PC-3 (cell line): ENCODE measurements around the gene CD300C. TPM values are rescaled to one million over a fixed set of nuclear protein-coding genes. Genes with fewer than 3 reads are reported as not detected.

ENCODE experiments used
- ATAC-seq: fragments of 200-7000 bp; cut with Tn5 transposase; 2 replicates; pipeline ENCODE4 v1.9.1; 2020; ENCODE audit warnings: mild to moderate bottlenecking, moderate library complexity
- BruUV-seq: library from RNA; stranded (reverse); fragments of 400-500 nt; replicated peaks from 2 replicates; lab custom pipeline; 2021; lab: Mats Ljungman, UMichigan
- CTCF ChIA-PET: fragments of 300-600 bp; sonication (Branson Sonifier 250); formaldehyde crosslinking; loops from one replicate; lab custom pipeline; 2022; ENCODE audit warnings: antibody characterized with exemption; lab: Charles Lee
- POLR2A ChIA-PET: fragments of 300-600 bp; sonication (Branson Sonifier 250); formaldehyde crosslinking; loops from one replicate; lab custom pipeline; 2022; ENCODE audit warnings: antibody characterized with exemption; ENCODE audit not compliant: unreplicated experiment; lab: Charles Lee
- DNase-seq: peaks from one replicate; pipeline ENCODE4 v3.0.0-alpha.2; 2015
- H2AFZ ChIP-seq: fragments of 300-600 bp; sonication (generic); 2 replicates; pipeline ENCODE4 v1.6.0; 2016; ENCODE audit warnings: antibody characterized with exemption, low read length
- H3F3A ChIP-seq: fragments of 300-600 bp; sonication (generic); one replicate; pipeline ENCODE4 v1.6.0; 2017; ENCODE audit warnings: antibody characterized with exemption, low read length, control low read depth, mild to moderate bottlenecking; ENCODE audit not compliant: unreplicated experiment
- H3K27ac ChIP-seq: fragments of 300-600 bp; sonication (generic); 2 replicates; pipeline ENCODE4 v1.5.1; 2016; ENCODE audit warnings: mild to moderate bottlenecking, low read length
- H3K27me3 ChIP-seq: fragments of 300-600 bp; sonication (generic); 2 replicates; pipeline ENCODE4 v1.6.1; 2016; ENCODE audit warnings: low read length, mixed read lengths
- H3K36me3 ChIP-seq: fragments of 300-600 bp; sonication (generic); 2 replicates; pipeline ENCODE4 v1.6.1; 2016; ENCODE audit warnings: low read depth, mixed run types, low read length, mixed read lengths
- H3K4me1 ChIP-seq: fragments of 300-600 bp; sonication (generic); 2 replicates; pipeline ENCODE4 v1.5.1; 2016; ENCODE audit warnings: low read length; ENCODE audit not compliant: insufficient read depth
- H3K4me2 ChIP-seq: fragments of 300-600 bp; sonication (generic); 2 replicates; pipeline ENCODE4 v1.6.0; 2016; ENCODE audit warnings: low read length
- H3K4me3 ChIP-seq: fragments of 300-600 bp; sonication (generic); 2 replicates; pipeline ENCODE4 v1.5.1; 2016; ENCODE audit warnings: mild to moderate bottlenecking, low read length, mixed read lengths
- H3K79me2 ChIP-seq: fragments of 300-600 bp; sonication (generic); 2 replicates; pipeline ENCODE4 v1.6.1; 2017; ENCODE audit warnings: low read length, mixed read lengths
- H3K9ac ChIP-seq: fragments of 300-600 bp; sonication (generic); 2 replicates; pipeline ENCODE4 v1.6.0; 2016; ENCODE audit warnings: mild to moderate bottlenecking, low read length
- H3K9me2 ChIP-seq: fragments of 300-600 bp; sonication (generic); replicated peaks from 2 replicates; pipeline ENCODE4 v1.6.1; 2016; ENCODE audit warnings: mixed run types, low read length, mixed read lengths
- H3K9me3 ChIP-seq: fragments of 300-600 bp; sonication (generic); 2 replicates; pipeline ENCODE4 v1.6.1; 2016; ENCODE audit warnings: low read length, mixed read lengths
- H4K20me1 ChIP-seq: fragments of 300-600 bp; sonication (generic); 2 replicates; pipeline ENCODE4 v1.6.1; 2016; ENCODE audit warnings: low read length, mixed read lengths
- CTCF ChIP-seq: fragments of 300-600 bp; sonication (generic); conservative IDR thresholded peaks from 2 replicates; pipeline ENCODE4 v1.5.1; 2017; ENCODE audit warnings: antibody characterized with exemption, low read depth, mild to moderate bottlenecking, low read length
- EZH2 ChIP-seq: fragments of 300-600 bp; sonication (generic); IDR thresholded peaks from one replicate; pipeline ENCODE4 v1.6.1; 2017; ENCODE audit warnings: antibody characterized with exemption, mild to moderate bottlenecking, low read length; ENCODE audit not compliant: unreplicated experiment
- EZH2phosphoT487 ChIP-seq: fragments of 300-600 bp; sonication (generic); IDR thresholded peaks from 2 replicates; pipeline ENCODE4 v1.6.1; 2018; ENCODE audit warnings: mild to moderate bottlenecking, antibody characterized with exemption, low read length, borderline replicate concordance
- intact Hi-C: fragments of 100-400 bp; cut with micrococcal nuclease; formaldehyde crosslinking; loops from 2 replicates; pipeline ENCODE4 v1.9.0; 2023
- total RNA-seq: library from RNA; depleted of rRNA; stranded (reverse); fragments of >200 nt; gene quantifications from 2 replicates; pipeline ENCODE4 v1.2.3, GENCODE V29; 2014

The CD300C gene
- total RNA-seq, 1 experiment from 2014 or later: not detected

- Histone ChIP-seq H3F3A (no peaks in the 10 kb centered on the region), H3K9ac (no peak overlapping the region), H3K79me2 (no peaks in the 10 kb centered on the region), H3K27me3 (peaks cover 23% of the 10 kb centered on the region), H3K27ac (no peak overlapping the region), H3K4me1 (no peaks in the 10 kb centered on the region), H2AFZ (no peak overlapping the region), H4K20me1 (no peaks in the 10 kb centered on the region), H3K36me3 (no peaks in the 10 kb centered on the region), H3K4me2 (no peak overlapping the region), H3K9me3 (no peaks in the 10 kb centered on the region), H3K4me3 (no peak overlapping the region), H3K9me2 (no peaks in the 10 kb centered on the region)
- POLR2A ChIA-PET: no interaction called here
- CTCF ChIA-PET: interaction anchor here (0.6 kb wide), 1 partner anchor 193 kb away, joined by 5 read pairs; the partner anchor contains the start of gene RAB37
- ATAC-seq (no peak), DNase-seq (no peak)
- no TSS peak for BruUV-seq
- TF ChIP-seq EZH2 (no peak), EZH2phosphoT487 (no peak), CTCF (no peak)
- intact Hi-C loops: no loop called here
Measured at GRCh38 chr17:74543891-74544760, 1.8 kb downstream of the CD300C start.

- H3K79me2 ChIP-seq: no peaks in the 10 kb centered on the region
- no peak for DNase-seq
- H3K36me3 ChIP-seq: no peaks in the 10 kb centered on the region
- H3F3A ChIP-seq: no peaks in the 10 kb centered on the region
- ATAC-seq: no peak
- intact Hi-C loops: no loop called here
- H3K27me3 ChIP-seq: peaks cover 30% of the 10 kb centered on the region
- no peak overlapping the region for H3K9ac ChIP-seq
- no peaks in the 10 kb centered on the region for H4K20me1 ChIP-seq
- H2AFZ ChIP-seq: no peak overlapping the region
- BruUV-seq: no TSS peak
- no peaks in the 10 kb centered on the region for H3K9me3 ChIP-seq
- no peak overlapping the region for H3K4me2 ChIP-seq
- no peak overlapping the region for H3K4me3 ChIP-seq
- TF ChIP-seq CTCF (no peak), EZH2 (no peak), EZH2phosphoT487 (no peak)
- no peak overlapping the region for H3K27ac ChIP-seq
- no peaks in the 10 kb centered on the region for H3K4me1 ChIP-seq
- H3K9me2 ChIP-seq: no peaks in the 10 kb centered on the region
- CTCF ChIA-PET: interaction anchor here (0.6 kb wide), 1 partner anchor 194 kb away, joined by 5 read pairs; the partner anchor contains the start of gene RAB37
- POLR2A ChIA-PET: no interaction called here
Measured at GRCh38 chr17:74543406-74543805, 2.5 kb downstream of the CD300C start.
